Body of pancreas (tissue), 4 donors: Measurements from ENCODE around the gene PLAC1. TPM values are rescaled to one million over a fixed set of nuclear protein-coding genes. Genes with fewer than 3 reads are reported as not detected.

Source experiments
- ATAC-seq: fragments of 150-250 bp; one replicate; pipeline ENCODE4 v1.9.1; 2016
- DNase-seq, 4 donors: peaks; one replicate each; pipeline ENCODE4 v3.0.0-alpha.2; 2019
- H3K27ac ChIP-seq, 4 donors: fragments of 200-600 bp; sonication (generic); 1 replicate in 3 of 4; 2 replicates in 1 of 4; pipeline versions ENCODE4 v1.5.1 to v1.6.1; 2016 to 2019; ENCODE audit warnings: mild to moderate bottlenecking in 1 of 4, mixed read lengths in 1 of 4, moderate library complexity in 1 of 4
- H3K27me3 ChIP-seq, 2 donors: fragments of 200-600 bp; sonication (generic); one replicate each; pipeline ENCODE4 v1.6.0; 2016; ENCODE audit warnings: mild to moderate bottlenecking in 1 of 2
- H3K36me3 ChIP-seq, 2 donors: fragments of 200-600 bp; sonication (generic); replicated peaks in 1 of 2; 2 replicates each; pipeline ENCODE4 v1.5.1; 2016; ENCODE audit warnings: low read depth in 2 of 2; ENCODE audit not compliant: insufficient read depth in 1 of 2
- H3K4me1 ChIP-seq: fragments of 200-600 bp; sonication (generic); one replicate; pipeline ENCODE4 v1.6.0; 2016
- H3K4me3 ChIP-seq, 2 donors: fragments of 200-600 bp; sonication (generic); 1 replicate in 1 of 2; 2 replicates in 1 of 2; pipeline ENCODE4 v1.5.1; 2016 to 2019
- H3K9me3 ChIP-seq, 3 donors: fragments of 200-600 bp; sonication (generic); 1 replicate in 2 of 3; 2 replicates in 1 of 3; pipeline ENCODE4 v1.5.1; 2016
- CTCF ChIP-seq, 7 experiments: fragments of 450-650 bp in 4 of 7; fragments of 200-600 bp in 3 of 7; sonication (generic) in 3 of 7; IDR thresholded peaks; one replicate each; pipeline ENCODE4 v1.5.1; 2016 to 2019; ENCODE audit warnings: antibody characterized with exemption in 7 of 7
- POLR2A ChIP-seq, 3 donors: fragments of 450-650 bp; IDR thresholded peaks; one replicate each; pipeline ENCODE4 v1.6.1; 2016; ENCODE audit warnings: antibody characterized with exemption in 3 of 3, mild to moderate bottlenecking in 2 of 3
- WGBS, 2 donors: methylation state at CpG; one replicate each; pipeline ENCODE4 v1.1.5; 2017; 5-methylcytosine and 5-hydroxymethylcytosine counted together
- intact Hi-C: fragments of 100-400 bp; cut with DNase I; formaldehyde crosslinking; loops from one replicate; pipeline ENCODE4 v1.15.1; 2023
- total RNA-seq, 2 donors: library from RNA; depleted of rRNA; stranded (reverse); fragments of >200 nt; gene quantifications; one replicate each; pipeline ENCODE4 v1.1.0, GENCODE V29; 2016

The PLAC1 gene
- total RNA-seq, 2 donors from 2014 or later = not detected

- WGBS, 2 donors = 76 to 93% methylated on average over 4 to 9 of the region's 14 CpGs
- no peaks in the 10 kb centered on the region for H3K27me3 ChIP-seq
- H3K4me1 ChIP-seq = peaks cover 10% of the 10 kb centered on the region
- no peak overlapping the region for H3K4me3 ChIP-seq
- TF ChIP-seq POLR2A (IDR thresholded peaks at IDR 0.05) (no peak), CTCF (IDR thresholded peaks at IDR 0.05) (no peak)
- H3K27ac ChIP-seq = peak overlapping the region in 2 of 4 donors; percentile 3 to 52
- ATAC-seq = peak; percentile 38
- H3K36me3 ChIP-seq = no peaks in the 10 kb centered on the region
- H3K9me3 ChIP-seq = no peaks in the 10 kb centered on the region
- intact Hi-C loops = no loop called here
- peak in 3 of 4 donors; percentile 9 to 24 (median 20) for DNase-seq
Measured at GRCh38 chrX:134669378-134670098, 11.3 kb upstream of the PLAC1 start.

DNA sequence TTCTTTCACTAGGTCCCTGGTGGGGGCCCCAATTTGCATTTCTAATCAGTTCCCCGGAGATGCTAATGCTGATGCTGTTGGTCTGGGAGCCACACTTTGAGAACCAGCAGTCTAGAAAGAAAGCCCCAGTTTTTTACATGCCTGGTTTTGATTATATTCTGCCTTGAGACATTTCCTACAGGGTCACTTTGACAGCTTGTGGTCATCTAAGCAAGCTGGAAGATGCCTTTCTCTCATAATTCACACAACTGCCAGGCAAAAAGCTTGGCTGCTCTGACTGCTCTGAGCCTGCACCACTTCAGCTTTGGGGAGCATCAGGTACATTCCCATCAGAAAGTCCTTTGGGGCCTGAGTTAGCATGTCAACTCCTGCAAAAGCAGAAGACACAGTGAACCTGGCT, 5.9 kb upstream of the PLAC1 start:
- ATAC-seq (no peak), DNase-seq (no peak)
- Histone ChIP-seq H3K9me3 (no peaks in the 10 kb centered on the region), H3K4me3 (no peak overlapping the region), H3K27ac (no peak overlapping the region), H3K36me3 (no peaks in the 10 kb centered on the region), H3K27me3 (no peaks in the 10 kb centered on the region), H3K4me1 (no peaks in the 10 kb centered on the region)
- intact Hi-C loops = no loop called here
- 83 to 88% methylated on average over 1 of the region's 1 CpG for WGBS, 2 donors
- TF ChIP-seq CTCF (IDR thresholded peaks at IDR 0.05) = no peak
- TF ChIP-seq POLR2A (IDR thresholded peaks at IDR 0.05) = no peak

DNA sequence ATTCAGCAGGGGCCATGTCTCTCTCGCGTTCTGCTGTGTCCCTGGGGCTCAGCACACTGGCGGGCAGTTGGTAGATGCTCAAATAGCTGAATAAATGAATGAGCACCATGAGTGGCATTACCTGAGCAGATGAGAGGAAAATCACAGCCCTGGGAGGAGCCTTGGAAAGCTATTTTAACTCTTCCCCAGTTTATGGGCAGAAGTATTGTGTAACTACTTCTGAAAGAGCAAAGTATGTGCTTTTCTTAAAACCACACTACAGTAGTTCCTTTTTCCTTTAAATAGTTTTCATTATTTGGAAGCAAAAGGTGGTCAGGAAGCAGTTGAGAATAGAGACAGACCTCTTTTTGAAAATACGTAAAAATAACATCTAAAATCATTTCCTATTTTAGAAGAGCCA, 3.0 kb upstream of the PLAC1 start:
- 72 to 94% methylated on average over 2 to 4 of the region's 4 CpGs for whole genome bisulfite sequencing, 2 donors
- Histone ChIP-seq H3K4me3 (no peak overlapping the region), H3K27ac (no peak overlapping the region), H3K9me3 (no peaks in the 10 kb centered on the region), H3K4me1 (no peaks in the 10 kb centered on the region), H3K36me3 (no peaks in the 10 kb centered on the region), H3K27me3 (no peaks in the 10 kb centered on the region)
- TF ChIP-seq CTCF (IDR thresholded peaks at IDR 0.05) = no peak
- no peak for TF ChIP-seq POLR2A (IDR thresholded peaks at IDR 0.05)
- ATAC-seq (no peak), DNase-seq (no peak)
- intact Hi-C loops = no loop called here

- no peak overlapping the region for H3K27ac ChIP-seq
- WGBS, 2 donors = 11 to 20% methylated on average over 1 of the region's 1 CpG
- TF ChIP-seq POLR2A (IDR thresholded peaks at IDR 0.05) (no peak), CTCF (IDR thresholded peaks at IDR 0.05) (no peak)
Measured at GRCh38 chrX:134660627-134661026, 2.4 kb upstream of the PLAC1 start.

DNA sequence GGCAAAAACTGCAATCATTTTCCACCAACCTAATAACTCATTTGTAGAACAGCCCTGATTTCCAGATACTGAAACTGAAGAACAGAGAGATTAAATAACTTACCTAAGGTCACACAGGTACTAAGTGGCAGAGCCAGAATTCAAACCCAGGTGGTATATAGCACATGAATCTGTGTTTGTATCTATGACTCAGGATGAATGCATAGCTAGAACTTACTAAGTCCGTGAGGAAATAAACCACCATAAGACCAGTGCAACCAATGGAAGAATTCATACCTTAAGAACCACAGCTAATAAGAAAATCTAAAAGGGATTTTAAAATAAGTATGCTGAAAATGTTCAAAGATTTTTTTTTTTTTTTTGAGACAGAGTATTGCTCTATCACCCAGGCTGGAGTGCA, 1.5 kb upstream of the PLAC1 start:
- Histone ChIP-seq H3K27ac (no peak overlapping the region), H3K4me3 (no peak overlapping the region), H3K27me3 (no peaks in the 10 kb centered on the region), H3K36me3 (no peaks in the 10 kb centered on the region), H3K4me1 (no peaks in the 10 kb centered on the region), H3K9me3 (no peaks in the 10 kb centered on the region)
- WGBS, 2 donors = 77 to 100% methylated on average over 1 of the region's 1 CpG
- TF ChIP-seq CTCF (IDR thresholded peaks at IDR 0.05) = no peak
- ATAC-seq (no peak), DNase-seq (no peak)
- intact Hi-C loops = no loop called here

More at GRCh38 chrX:134660627-134661026, 2.4 kb upstream of the PLAC1 start:
- H3K4me3 ChIP-seq = no peak overlapping the region
- no peaks in the 10 kb centered on the region for H3K27me3 ChIP-seq
- ATAC-seq (no peak), DNase-seq (no peak)
- H3K4me1 ChIP-seq = no peaks in the 10 kb centered on the region
- intact Hi-C loops = no loop called here
- no peaks in the 10 kb centered on the region for H3K36me3 ChIP-seq
- H3K9me3 ChIP-seq = no peaks in the 10 kb centered on the region
